Hematopoietic multipotent progenitor cell (in vitro differentiated cells): ENCODE measurements around the gene TTLL13. TPM values are rescaled to one million over a fixed set of nuclear protein-coding genes. Genes with fewer than 3 reads are reported as not detected.

Experiments
- DNase-seq, 3 donors: peaks; one replicate each; pipeline ENCODE4 v3.0.0-alpha.2; 2011 to 2015; ENCODE audit warnings: low read depth in 2 of 3, low spot score in 2 of 3
- total RNA-seq: library from RNA; depleted of rRNA; stranded (reverse); fragments of >200 nt; gene quantifications from one replicate; pipeline ENCODE4 v1.2.3, GENCODE V29; 2012

TTLL13 gene, protein sequence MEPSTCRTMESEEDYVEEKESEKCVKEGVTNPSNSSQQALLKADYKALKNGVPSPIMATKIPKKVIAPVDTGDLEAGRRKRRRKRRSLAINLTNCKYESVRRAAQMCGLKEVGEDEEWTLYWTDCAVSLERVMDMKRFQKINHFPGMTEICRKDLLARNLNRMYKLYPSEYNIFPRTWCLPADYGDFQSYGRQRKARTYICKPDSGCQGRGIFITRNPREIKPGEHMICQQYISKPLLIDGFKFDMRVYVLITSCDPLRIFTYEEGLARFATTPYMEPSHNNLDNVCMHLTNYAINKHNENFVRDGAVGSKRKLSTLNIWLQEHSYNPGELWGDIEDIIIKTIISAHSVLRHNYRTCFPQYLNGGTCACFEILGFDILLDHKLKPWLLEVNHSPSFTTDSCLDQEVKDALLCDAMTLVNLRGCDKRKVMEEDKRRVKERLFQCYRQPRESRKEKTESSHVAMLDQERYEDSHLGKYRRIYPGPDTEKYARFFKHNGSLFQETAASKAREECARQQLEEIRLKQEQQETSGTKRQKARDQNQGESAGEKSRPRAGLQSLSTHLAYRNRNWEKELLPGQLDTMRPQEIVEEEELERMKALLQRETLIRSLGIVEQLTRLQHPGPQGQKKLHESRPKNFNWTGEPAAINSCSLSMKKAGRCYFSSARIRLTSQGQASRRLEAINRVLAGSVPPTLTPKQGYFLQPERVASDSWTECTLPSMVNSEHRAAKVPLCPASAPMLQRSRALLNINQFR
- under 0.01 TPM for total RNA-seq

- DNase-seq, result peak in 2 of 3 donors; percentile 81 to 86
Measured at GRCh38 chr15:90249203-90249863, at the start of gene TTLL13. Gene TTLL13, plus strand, starts transcription at chr15:90249556. Its CDS starts 1,075 bp downstream, at chr15:90250631.

GRCh38 chr15:90200534-90201129, 48.7 kb upstream of the TTLL13 start:
- DNase-seq, result no peak

DNA sequence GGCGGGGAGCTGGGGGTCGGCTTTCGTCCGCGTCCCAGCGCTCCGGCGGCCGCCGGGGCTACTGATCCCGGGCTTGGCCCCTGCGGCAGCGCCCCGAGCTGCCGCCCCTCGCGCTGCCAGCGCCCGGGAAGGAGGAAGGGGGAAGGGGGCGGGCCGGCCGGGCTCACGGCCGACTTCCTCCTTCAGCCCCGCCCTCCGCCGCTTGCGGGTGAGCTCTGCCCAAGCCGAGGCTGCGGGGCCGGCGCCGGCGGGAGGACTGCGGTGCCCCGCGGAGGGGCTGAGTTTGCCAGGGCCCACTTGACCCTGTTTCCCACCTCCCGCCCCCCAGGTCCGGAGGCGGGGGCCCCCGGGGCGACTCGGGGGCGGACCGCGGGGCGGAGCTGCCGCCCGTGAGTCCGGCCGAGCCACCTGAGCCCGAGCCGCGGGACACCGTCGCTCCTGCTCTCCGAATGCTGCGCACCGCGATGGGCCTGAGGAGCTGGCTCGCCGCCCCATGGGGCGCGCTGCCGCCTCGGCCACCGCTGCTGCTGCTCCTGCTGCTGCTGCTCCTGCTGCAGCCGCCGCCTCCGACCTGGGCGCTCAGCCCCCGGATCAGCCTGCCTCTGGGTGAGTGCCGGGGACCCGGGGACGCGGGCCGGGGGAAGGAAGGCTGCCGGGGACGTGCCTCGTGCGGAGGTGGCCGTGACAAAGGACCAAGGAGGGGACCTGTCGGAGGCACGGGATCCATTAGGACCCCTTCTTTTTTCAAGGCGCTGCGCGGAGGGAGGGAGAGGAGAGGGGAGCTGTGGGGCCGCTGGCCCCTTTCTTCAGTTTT, 48.0 kb upstream of the TTLL13 start, which contains the start of gene SEMA4B:
Gene SEMA4B (plus strand): TSS at position 201 of the 814 bp plus-strand sequence. CDS start 249 bp downstream, at position 450.
- DNase-seq, result peak in 2 of 3 donors; percentile 64 to 76

DNA sequence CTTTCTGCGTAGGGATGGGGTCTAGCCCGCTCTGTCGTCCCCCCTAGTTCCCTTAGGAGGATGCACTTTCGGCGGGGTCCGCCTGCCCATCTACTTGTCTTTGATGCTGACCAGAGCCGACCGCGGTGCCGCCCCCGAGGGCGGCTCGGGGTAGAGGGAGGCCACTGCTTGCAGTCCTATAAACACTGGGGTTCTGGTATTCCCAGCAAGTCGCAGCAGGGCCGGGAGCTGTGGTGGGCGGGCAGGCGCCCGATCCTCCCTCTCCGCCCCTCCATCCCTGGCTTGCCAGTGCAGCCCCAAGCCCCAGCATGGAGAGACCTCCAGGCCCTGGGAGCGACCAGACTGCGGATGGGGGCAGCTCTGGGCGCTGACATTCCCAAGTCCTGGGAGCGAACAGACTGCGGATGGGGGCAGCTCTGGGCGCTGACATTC, 47.4 kb upstream of the TTLL13 start:
- no peak for DNase-seq

DNA sequence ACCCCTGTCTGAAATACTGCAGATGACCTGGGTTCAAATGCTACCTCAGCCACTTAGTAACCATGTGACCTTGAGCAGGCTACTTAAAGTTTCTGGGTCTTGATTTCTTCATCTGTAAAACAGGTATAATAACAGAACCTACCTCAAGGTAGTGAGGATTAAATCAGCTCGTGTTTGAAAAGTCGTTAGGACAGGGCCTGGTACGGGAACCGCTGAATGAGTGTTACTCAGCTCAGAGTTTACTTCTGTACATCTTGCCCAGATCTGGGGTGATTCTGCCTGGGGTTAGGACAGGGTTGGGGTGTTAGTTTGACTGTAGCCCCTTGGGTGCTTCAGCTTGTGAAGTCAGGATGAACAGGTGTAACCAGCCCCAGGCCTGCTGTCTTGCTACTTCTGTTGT, 46.4 kb upstream of the TTLL13 start:
- no peak for DNase-seq

DNA sequence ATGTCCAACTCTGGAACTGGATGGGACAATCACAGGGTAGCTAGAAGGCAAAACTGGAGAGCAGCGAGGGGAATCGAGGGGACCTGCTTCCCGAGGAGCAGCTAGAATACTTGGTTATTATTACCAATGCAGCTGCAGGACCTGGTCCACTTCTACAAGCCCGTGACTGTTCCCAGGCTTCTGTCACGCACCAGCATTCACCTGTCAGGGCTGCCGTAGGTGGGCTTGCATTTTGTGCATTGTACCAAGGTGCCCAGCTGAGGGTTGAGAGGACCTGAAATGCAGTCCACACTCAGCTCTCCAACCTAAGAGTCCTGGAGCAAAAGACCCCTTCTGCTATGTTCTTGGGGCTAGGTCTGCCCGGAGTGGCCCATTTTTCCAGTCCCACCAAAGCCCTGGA, 45.9 kb upstream of the TTLL13 start:
- no peak for DNase-seq

DNA sequence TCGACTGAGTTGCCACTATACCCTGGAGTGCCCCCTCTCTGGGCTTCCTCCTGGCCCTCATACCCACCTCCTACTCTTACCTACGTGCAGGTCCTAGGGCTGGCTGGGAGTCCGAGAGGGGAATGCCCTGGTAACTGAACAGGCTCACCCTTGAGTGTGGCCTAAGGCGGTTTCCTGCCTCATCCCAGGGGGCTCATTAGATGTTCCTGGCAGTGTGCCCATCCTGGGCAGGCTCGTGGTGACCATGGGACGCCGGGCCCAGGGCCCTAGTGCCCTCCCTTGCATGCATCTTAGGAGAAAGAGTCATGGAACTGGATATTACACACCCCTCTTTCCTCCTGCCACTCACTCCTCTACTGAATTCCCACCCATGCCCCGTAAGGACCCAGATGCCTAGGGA, 45.4 kb upstream of the TTLL13 start:
- no peak for DNase-seq

GRCh38 chr15:90205050-90205848, 44.1 kb upstream of the TTLL13 start:
- no peak for DNase-seq

- no peak for DNase-seq
Measured at GRCh38 chr15:90205886-90206285, 43.5 kb upstream of the TTLL13 start.

GRCh38 chr15:90207252-90207651, 42.1 kb upstream of the TTLL13 start:
- DNase-seq, result no peak

DNA sequence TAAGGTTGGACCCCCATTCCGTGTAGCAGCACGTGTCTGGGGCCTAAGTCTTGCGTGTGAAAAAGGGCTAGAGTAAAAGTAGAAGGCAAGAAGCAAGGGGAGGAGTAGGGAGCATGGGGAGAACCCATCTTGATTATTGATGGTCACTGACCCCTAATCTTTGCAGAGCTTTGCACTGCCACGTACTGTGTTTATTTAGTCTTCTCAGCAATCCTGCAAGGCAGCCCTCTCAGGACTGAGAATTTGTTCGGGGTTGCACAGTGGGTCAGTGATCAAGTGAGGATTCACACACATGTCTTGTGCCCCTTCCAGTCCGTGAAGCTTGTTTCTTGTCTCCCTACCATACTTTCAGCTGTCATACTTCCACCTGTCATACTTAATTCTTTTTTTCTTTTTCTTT, 41.0 kb upstream of the TTLL13 start:
- no peak for DNase-seq

DNA sequence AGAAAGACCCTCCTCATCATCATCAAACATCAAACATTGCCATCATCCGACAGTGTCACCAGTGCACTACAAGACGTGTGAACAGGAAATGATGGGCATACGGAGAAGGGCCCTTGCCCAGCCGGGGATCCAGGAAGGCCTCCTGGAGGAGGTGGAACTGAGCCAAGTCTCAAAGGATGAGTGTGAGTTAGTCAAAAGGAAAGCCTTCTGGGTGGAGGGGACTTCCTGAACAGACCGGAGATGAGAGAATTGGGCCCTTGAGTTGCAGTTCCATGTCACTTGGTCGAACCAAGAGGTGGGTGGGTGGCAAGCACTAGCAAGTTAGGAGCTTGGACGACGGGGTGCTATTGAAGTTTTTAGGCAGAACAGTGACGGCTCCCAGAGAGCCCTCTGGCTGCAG, 39.8 kb upstream of the TTLL13 start:
- no peak for DNase-seq

DNA sequence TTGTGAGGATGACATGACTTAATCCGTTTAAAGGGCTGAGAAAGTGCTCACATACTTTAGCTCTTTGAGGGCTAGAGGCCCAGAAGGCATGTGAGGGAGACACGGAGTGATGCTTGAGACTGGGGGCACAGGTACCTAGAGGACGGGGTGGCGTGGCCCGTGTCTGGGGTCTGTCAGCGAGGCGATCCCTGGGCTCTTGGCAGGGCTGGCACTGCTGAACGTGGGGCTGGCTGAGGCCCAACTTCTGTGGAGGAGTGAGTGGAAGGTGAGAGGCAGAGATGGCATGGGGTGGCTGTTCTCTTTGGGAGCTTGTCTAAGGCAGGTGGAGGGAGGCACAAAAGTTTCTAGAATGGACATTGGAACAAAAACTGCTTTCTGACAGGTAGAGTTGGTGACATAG, 38.8 kb upstream of the TTLL13 start:
- DNase-seq, result no peak

GRCh38 chr15:90211009-90211408, 38.3 kb upstream of the TTLL13 start:
- DNase-seq, result no peak

DNA sequence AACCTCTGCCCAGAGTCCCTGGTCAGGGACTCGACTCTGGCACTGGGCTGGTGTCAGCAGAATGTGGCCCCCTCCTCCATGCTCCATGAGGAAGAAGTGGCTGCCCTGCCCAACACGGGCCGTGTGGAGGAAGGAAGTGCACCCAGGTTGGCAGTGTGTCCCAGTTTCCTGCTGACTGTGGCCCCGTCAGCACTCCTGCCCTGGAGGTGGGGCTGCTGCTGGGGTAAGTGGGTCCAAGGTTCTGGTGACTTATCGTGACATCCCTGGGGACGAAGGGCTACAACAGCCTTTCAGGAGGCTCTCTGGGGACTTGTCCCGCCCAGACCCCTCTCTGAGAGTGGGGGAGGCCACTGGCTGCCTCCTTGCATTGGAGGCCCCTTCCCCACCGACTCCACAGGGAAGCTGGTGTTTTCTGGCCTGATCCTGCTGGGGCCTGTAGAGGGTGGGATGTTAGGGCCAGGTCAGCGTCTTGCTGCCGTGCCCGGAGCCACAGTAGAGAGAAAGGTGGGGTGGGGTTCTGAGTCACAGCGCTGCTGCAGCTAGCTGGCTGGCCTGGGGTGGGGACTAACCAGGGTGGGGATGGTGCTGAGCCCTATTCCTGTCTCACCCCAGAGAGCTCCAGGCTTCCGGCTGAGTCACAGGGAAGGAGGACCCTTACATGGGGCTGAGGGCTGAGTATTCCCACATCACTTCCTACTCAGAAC, 37.8 kb upstream of the TTLL13 start:
- DNase-seq, result peak in 1 of 3 donors; percentile 33

DNA sequence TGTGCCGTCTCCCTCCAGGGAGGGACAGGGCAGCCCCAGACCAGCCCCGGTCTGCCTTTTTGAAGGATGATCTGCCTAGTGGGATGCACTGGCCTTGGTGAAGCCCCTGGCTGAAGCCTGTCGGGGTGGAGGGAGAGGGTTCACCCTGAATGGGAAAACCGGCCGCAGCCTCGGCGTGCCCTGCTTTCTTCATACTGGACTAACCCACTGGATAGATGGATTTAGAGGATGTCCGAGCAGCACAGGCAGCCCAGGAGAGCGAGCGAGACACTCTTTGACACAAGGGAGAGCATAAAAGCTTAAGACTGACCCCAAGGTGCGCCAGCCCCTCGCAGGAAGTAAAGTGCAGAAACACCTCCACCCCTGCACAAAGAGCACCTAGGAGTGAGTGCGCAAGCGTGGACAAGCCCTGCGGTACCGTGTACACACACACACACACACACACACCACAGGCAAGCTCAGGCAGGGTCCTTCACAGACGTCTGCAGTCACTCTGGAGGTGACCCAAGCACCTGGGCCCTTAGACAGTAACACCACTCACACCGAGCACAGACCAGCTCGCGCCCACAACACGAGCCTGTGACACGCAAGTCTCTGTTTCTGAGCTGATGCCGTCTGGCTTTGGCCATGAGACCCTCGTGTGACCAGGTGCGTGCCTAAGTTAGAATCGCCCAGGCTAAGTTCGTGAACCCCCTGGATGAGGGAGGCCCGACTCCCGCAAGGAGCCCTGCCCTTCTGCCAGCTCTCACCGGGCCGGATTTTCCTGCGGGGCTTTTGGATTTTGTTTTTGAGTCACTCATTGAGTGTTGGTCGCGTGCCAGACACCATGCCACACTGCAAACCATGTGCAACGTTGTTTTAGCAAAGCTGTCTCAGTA, 36.9 kb upstream of the TTLL13 start:
- no peak for DNase-seq

DNA sequence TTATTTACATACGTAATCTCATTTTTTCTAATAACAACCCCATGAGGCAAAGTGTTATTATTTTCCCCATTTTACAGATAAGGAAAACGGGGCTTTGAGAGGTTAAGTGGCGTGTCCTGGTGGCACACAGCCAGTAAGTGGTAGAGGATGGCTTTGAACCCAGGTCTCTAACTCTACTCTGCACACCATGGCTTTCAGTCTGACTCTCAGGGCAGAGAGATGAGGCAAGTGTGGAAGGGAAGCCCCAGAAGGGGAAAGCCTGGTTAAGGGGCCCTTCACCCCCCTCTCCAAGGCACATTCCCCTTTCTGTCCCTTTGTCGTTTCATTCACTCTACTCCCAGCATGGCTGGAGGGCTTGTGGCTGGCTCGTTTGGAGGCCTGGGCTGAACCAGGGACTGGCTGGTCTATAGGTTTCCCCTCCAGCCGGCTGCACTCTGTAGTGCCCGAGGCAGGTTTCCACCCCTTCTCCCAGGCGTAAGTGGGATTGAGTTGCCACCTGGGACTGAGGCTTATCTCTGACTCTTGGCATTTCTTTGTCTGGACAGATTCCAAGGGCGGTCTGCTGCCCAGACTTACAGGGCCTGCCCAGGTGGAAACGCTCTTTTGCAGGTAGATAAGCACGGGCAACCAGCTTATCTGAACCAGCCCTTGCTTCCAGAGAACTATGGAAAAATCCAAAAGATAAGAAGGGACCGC, 36.1 kb upstream of the TTLL13 start:
- no peak for DNase-seq
